Upper lobe of left lung (tissue), 6 donors: ENCODE results near the gene PDX1. TPM values are rescaled to one million over a fixed set of nuclear protein-coding genes. Genes with fewer than 3 reads are reported as not detected.

Experiments
- ATAC-seq, 2 donors: fragments of 200-7000 bp; cut with Tn5 transposase; one replicate each; pipeline ENCODE4 v1.9.1; 2022; ENCODE audit warnings: mild to moderate bottlenecking in 2 of 2, moderate library complexity in 2 of 2; ENCODE audit not compliant: low FRiP score in 2 of 2
- DNase-seq, 2 donors: peaks; one replicate each; pipeline ENCODE4 v3.0.0-alpha.2; 2019 to 2020
- H3K27ac ChIP-seq, 4 donors: fragments of 200-600 bp; sonication (generic); one replicate each; pipeline ENCODE4 v1.5.1; 2016 to 2019
- H3K27me3 ChIP-seq, 4 donors: fragments of 200-600 bp; sonication (generic); one replicate each; pipeline ENCODE4 v1.5.1; 2017 to 2019
- H3K36me3 ChIP-seq, 4 donors: fragments of 200-600 bp; sonication (generic); one replicate each; pipeline ENCODE4 v1.5.1; 2016 to 2019
- H3K4me1 ChIP-seq, 4 donors: fragments of 200-600 bp; sonication (generic); one replicate each; pipeline ENCODE4 v1.5.1; 2018 to 2019
- H3K4me3 ChIP-seq, 4 donors: fragments of 200-600 bp; sonication (generic); one replicate each; pipeline ENCODE4 v1.5.1; 2017 to 2019; ENCODE audit warnings: mild to moderate bottlenecking in 2 of 4, moderate library complexity in 1 of 4
- H3K9me3 ChIP-seq, 4 donors: fragments of 200-600 bp; sonication (generic); one replicate each; pipeline ENCODE4 v1.5.1; 2018 to 2019
- CTCF ChIP-seq, 6 experiments: fragments of 450-650 bp in 4 of 6; fragments of 200-600 bp in 2 of 6; sonication (generic) in 2 of 6; IDR thresholded peaks; one replicate each; pipeline ENCODE4 v1.5.1; 2016 to 2019; ENCODE audit warnings: antibody characterized with exemption in 6 of 6
- EP300 ChIP-seq, 4 donors: sonication (generic); formaldehyde crosslinking; IDR thresholded peaks; one replicate each; pipeline ENCODE4 v1.5.1; 2017; ENCODE audit warnings: antibody characterized with exemption in 4 of 4, control low read depth in 2 of 4
- POLR2A ChIP-seq, 4 donors: fragments of 450-650 bp; IDR thresholded peaks; one replicate each; pipeline ENCODE4 v1.5.1; 2016 to 2017; ENCODE audit warnings: antibody characterized with exemption in 4 of 4, mild to moderate bottlenecking in 2 of 4
- POLR2AphosphoS5 ChIP-seq, 2 donors: sonication (generic); formaldehyde crosslinking; IDR thresholded peaks; one replicate each; pipeline ENCODE4 v1.5.1; 2017; ENCODE audit warnings: antibody characterized with exemption in 2 of 2
- WGBS, 2 donors: methylation state at CpG; one replicate each; pipeline ENCODE4 v1.1.5; 2017 to 2018; 5-methylcytosine and 5-hydroxymethylcytosine counted together
- total RNA-seq, 6 donors: library from RNA; depleted of rRNA in 4 of 6; stranded (reverse); fragments of >200 nt in 4 of 6; gene quantifications; one replicate each; pipeline versions ENCODE4 v1.1.0 to v1.2.1, GENCODE V29; 2016 to 2021
- donor health status: DM: no; HTN: no; CAD: no; lungs with moderate emphysema.
- donor health status: DM: no; HTN: yes; CAD: no; lungs with severe emphysema.

The PDX1 gene
- total RNA-seq, 6 donors from 2014 or later, result not detected

GRCh38 chr13:27915301-27916207 is 4.2 kb upstream of the PDX1 start:
- ATAC-seq (no peak), DNase-seq (no peak)
- Histone ChIP-seq H3K4me3 (no peak overlapping the region), H3K27me3 (peaks cover 4 to 51% (median 37%) of the 10 kb centered on the region in 4 donors), H3K27ac (no peak overlapping the region), H3K9me3 (no peaks in the 10 kb centered on the region), H3K4me1 (peaks cover 19 to 25% (median 21%) of the 10 kb centered on the region in 4 donors), H3K36me3 (no peaks in the 10 kb centered on the region)
- no peak for TF ChIP-seq CTCF (IDR thresholded peaks at IDR 0.05)
- 49 to 53% methylated on average over 10 of the region's 10 CpGs for WGBS, 2 donors

- H3K4me1 ChIP-seq, result peaks cover 31 to 42% (median 34%) of the 10 kb centered on the region in 4 donors
- H3K27me3 ChIP-seq, result peaks cover 4 to 68% (median 47%) of the 10 kb centered on the region in 4 donors
- H3K36me3 ChIP-seq, result no peaks in the 10 kb centered on the region
- ATAC-seq (no peak), DNase-seq (peak in 1 of 2 donors; percentile 54)
- no peak for TF ChIP-seq CTCF (IDR thresholded peaks at IDR 0.05)
- TF ChIP-seq EP300 (IDR thresholded peaks at IDR 0.05), result no peak
- no peak for TF ChIP-seq POLR2A (IDR thresholded peaks at IDR 0.05)
- no peak for TF ChIP-seq POLR2AphosphoS5 (IDR thresholded peaks at IDR 0.05)
- H3K9me3 ChIP-seq, result no peaks in the 10 kb centered on the region
- WGBS, 2 donors, result 8 to 10% methylated on average over 48 of the region's 48 CpGs
- H3K4me3 ChIP-seq, result peak overlapping the region in 1 of 4 donors; percentile 15
- H3K27ac ChIP-seq, result no peak overlapping the region
These were observed 2.5 kb upstream of the PDX1 start for GRCh38 chr13:27917121-27917947.

DNA sequence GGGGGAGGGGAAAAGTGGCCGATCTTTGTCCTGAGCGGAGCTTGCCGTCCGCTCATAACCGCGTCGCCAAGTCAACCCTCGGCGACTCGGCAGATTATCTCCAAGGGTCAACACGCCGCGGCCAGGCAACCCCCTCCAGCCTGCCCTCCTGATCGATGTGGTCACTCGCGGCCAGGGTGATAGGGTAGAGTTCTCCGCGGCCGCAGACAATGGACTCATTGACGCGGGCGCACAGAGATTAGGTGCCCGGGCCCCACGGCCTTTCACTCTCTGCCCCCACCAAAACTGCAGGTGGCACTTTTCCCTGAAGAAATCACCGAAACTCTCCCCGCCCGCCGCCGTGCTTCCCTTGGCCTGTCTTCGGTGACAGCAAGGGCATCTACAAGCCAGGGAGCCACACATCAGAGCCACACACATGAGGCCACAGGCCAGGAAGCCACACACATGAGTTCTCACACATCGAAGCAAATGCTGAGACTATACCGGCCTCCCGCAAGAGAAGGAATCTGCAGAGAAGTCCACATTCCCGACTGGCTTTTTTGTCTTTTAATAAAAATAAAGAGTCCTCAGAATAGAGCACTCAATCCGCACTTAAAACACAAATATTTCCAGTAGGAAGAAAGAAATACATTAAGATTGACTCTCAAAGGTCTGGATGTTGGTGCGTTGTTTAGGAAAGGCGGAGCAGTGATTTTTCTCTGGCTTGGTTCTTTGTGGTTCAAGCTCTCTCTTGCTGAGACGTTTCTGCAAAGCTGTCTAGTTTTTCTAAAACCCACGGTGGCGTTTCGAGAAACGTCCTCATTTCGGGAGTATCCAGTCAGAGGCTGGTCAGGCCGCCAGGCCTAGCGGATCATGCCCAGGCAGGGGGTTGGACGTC is 1.5 kb upstream of the PDX1 start:
- peaks cover 31 to 42% (median 34%) of the 10 kb centered on the region in 4 donors for H3K4me1 ChIP-seq
- H3K27me3 ChIP-seq, result peaks cover 4 to 77% (median 52%) of the 10 kb centered on the region in 4 donors
- no peak for ATAC-seq
- H3K4me3 ChIP-seq, result peak overlapping the region in 1 of 4 donors; percentile 15
- no peaks in the 10 kb centered on the region for H3K36me3 ChIP-seq
- no peak for TF ChIP-seq POLR2A (IDR thresholded peaks at IDR 0.05)
- no peak for TF ChIP-seq EP300 (IDR thresholded peaks at IDR 0.05)
- TF ChIP-seq CTCF (IDR thresholded peaks at IDR 0.05), result no peak
- TF ChIP-seq POLR2AphosphoS5 (IDR thresholded peaks at IDR 0.05), result no peak
- WGBS, 2 donors, result 9 to 12% methylated on average over 33 to 46 of the region's 46 CpGs
- H3K27ac ChIP-seq, result no peak overlapping the region
- H3K9me3 ChIP-seq, result no peaks in the 10 kb centered on the region
- DNase-seq, result peak in 1 of 2 donors; percentile 36

GRCh38 chr13:27918918-27919658 is 712 bp upstream of the PDX1 start:
- H3K4me3 ChIP-seq, result no peak overlapping the region
- TF ChIP-seq POLR2AphosphoS5 (IDR thresholded peaks at IDR 0.05) (no peak), CTCF (IDR thresholded peaks at IDR 0.05) (no peak), EP300 (IDR thresholded peaks at IDR 0.05) (no peak), POLR2A (IDR thresholded peaks at IDR 0.05) (no peak)

More at GRCh38 chr13:27918918-27919658, 712 bp upstream of the PDX1 start:
- Histone ChIP-seq H3K27ac (no peak overlapping the region), H3K36me3 (no peaks in the 10 kb centered on the region), H3K27me3 (peaks cover 4 to 80% (median 53%) of the 10 kb centered on the region in 4 donors), H3K9me3 (no peaks in the 10 kb centered on the region), H3K4me1 (peaks cover 31 to 44% (median 35%) of the 10 kb centered on the region in 4 donors)
- no peak for DNase-seq
- ATAC-seq, result no peak
- 14 to 18% methylated on average over 23 of the region's 23 CpGs for WGBS, 2 donors
